GM12878 (cell line): ENCODE data around the gene RNASE7. TPM values are rescaled to one million over a fixed set of nuclear protein-coding genes. Genes with fewer than 3 reads are reported as not detected.

Experiments
- ATAC-seq: fragments of 200-7000 bp; cut with Tn5 transposase; 3 replicates; pipeline ENCODE4 v1.9.1; 2020; ENCODE audit warnings: mild to moderate bottlenecking, moderate library complexity
- BruUV-seq: library from RNA; stranded (reverse); fragments of 400-500 nt; replicated peaks from 2 replicates; lab custom pipeline; 2021; lab: Mats Ljungman, UMichigan
- CTCF ChIA-PET: fragments of 300-600 bp; sonication (Branson Sonifier 250); formaldehyde crosslinking; extraction: SDS; loops from one replicate; lab custom pipeline; 2021; ENCODE audit warnings: inconsistent platforms; lab: Yijun Ruan, JAX
- POLR2A ChIA-PET: fragments of 350-600 bp; formaldehyde crosslinking; extraction: SDS; loops from one replicate; lab custom pipeline; 2021; ENCODE audit warnings: inconsistent platforms; lab: Charles Lee
- RAD21 ChIA-PET: fragments of 300-600 bp; sonication (Branson Sonifier 250); formaldehyde crosslinking; loops from one replicate; lab custom pipeline; 2023; ENCODE audit warnings: antibody characterized with exemption; ENCODE audit not compliant: unreplicated experiment; lab: Charles Lee
- SMC1A ChIA-PET: fragments of 300-600 bp; sonication (Branson Sonifier 250); formaldehyde crosslinking; loops from one replicate; lab custom pipeline; 2023; ENCODE audit not compliant: unreplicated experiment, uncharacterized antibody; lab: Charles Lee
- DNase-seq: peaks from one replicate; pipeline ENCODE4 v3.0.0-alpha.2; 2011; ENCODE audit warnings: low read depth, low spot score
- FAIRE-seq: peaks from 3 replicates; lab custom pipeline; 2011; peaks lifted over from hg19 to GRCh38; lab: Jason Lieb, UNC
- H2AFZ ChIP-seq: 2 replicates; pipeline ENCODE4 v1.6.0; 2011; ENCODE audit warnings: low read depth, low read length, control low read depth; ENCODE audit not compliant: control insufficient read depth
- H3K27ac ChIP-seq: 2 replicates; pipeline ENCODE4 v1.5.1; 2011; ENCODE audit warnings: control low read depth; ENCODE audit not compliant: control insufficient read depth, insufficient read depth
- H3K27me3 ChIP-seq, 2 experiments: replicated peaks in 1 of 2; 2 replicates each; pipeline versions ENCODE4 v1.6.0 to v1.6.1; 2011; ENCODE audit warnings: low read length in 1 of 2; ENCODE audit not compliant: control insufficient read depth in 2 of 2, insufficient read depth in 2 of 2
- H3K36me3 ChIP-seq, 2 experiments: 2 replicates each; pipeline ENCODE4 v1.5.1; 2011; ENCODE audit warnings: low read length in 1 of 2; ENCODE audit not compliant: control insufficient read depth in 2 of 2, insufficient read depth in 2 of 2
- H3K4me1 ChIP-seq: 2 replicates; pipeline ENCODE4 v1.6.1; 2011; ENCODE audit warnings: mild to moderate bottlenecking, low read length, moderate library complexity, mixed read lengths; ENCODE audit not compliant: control insufficient read depth, insufficient read depth
- H3K4me2 ChIP-seq: 2 replicates; pipeline ENCODE4 v1.6.0; 2011; ENCODE audit warnings: control low read depth; ENCODE audit not compliant: control insufficient read depth, insufficient read depth
- H3K4me3 ChIP-seq: fragments of 200-600 bp; sonication (generic); 2 replicates; pipeline ENCODE4 v1.5.1; 2016
- H3K79me2 ChIP-seq: 2 replicates; pipeline ENCODE4 v1.6.0; 2011; ENCODE audit warnings: low read length; ENCODE audit not compliant: control insufficient read depth, insufficient read depth
- H3K9ac ChIP-seq: 2 replicates; pipeline ENCODE4 v1.8.0; 2011; ENCODE audit warnings: low read length, control low read depth, mixed read lengths; ENCODE audit not compliant: control insufficient read depth, insufficient read depth
- H3K9me3 ChIP-seq: replicated peaks from 3 replicates; pipeline ENCODE4 v1.5.1; 2011; ENCODE audit warnings: mild to moderate bottlenecking, low read length; ENCODE audit not compliant: control insufficient read depth, insufficient read depth
- H4K20me1 ChIP-seq: 2 replicates; pipeline ENCODE4 v1.6.0; 2011; ENCODE audit not compliant: control insufficient read depth, insufficient read depth
- ATF7 ChIP-seq: fragments of 450-650 bp; IDR thresholded peaks from 2 replicates; pipeline ENCODE4 v1.6.1; 2016; ENCODE audit warnings: low read depth, mild to moderate bottlenecking
- BMI1 ChIP-seq: fragments of 450-650 bp; IDR thresholded peaks from 2 replicates; pipeline ENCODE4 v1.6.1; 2016; ENCODE audit warnings: mild to moderate bottlenecking, moderate library complexity, borderline replicate concordance
- HDGF ChIP-seq: fragments of 450-650 bp; IDR thresholded peaks from 2 replicates; pipeline ENCODE4 v1.6.1; 2016; ENCODE audit warnings: antibody characterized with exemption
- NBN ChIP-seq: fragments of 450-650 bp; IDR thresholded peaks from 2 replicates; pipeline ENCODE4 v1.6.1; 2016
- NR2C1 ChIP-seq: fragments of 450-650 bp; IDR thresholded peaks from 2 replicates; pipeline ENCODE4 v1.6.1; 2017; ENCODE audit warnings: antibody characterized with exemption, mild to moderate bottlenecking, moderate library complexity
- RELA ChIP-seq: fragments of 450-650 bp; IDR thresholded peaks from 2 replicates; pipeline ENCODE4 v1.8.0; 2014; ENCODE audit warnings: borderline replicate concordance; ENCODE audit not compliant: partially characterized antibody
- SREBF1 ChIP-seq: IDR thresholded peaks from 2 replicates; pipeline ENCODE4 v1.6.1; 2012; ENCODE audit warnings: mild to moderate bottlenecking, low read length
- ZNF384 ChIP-seq: IDR thresholded peaks from 2 replicates; pipeline ENCODE4 v1.6.1; 2012; ENCODE audit warnings: low read depth, mild to moderate bottlenecking, low read length, improper control_type of control experiment, borderline replicate concordance
- WGBS: methylation state at CpG from one replicate; pipeline ENCODE4 v1.1.6; 2016; ENCODE audit warnings: low lambda C conversion rate; ENCODE audit not compliant: insufficient replicate concordance, insufficient coverage; ENCODE audit errors: missing lambda C conversion rate; 5-methylcytosine and 5-hydroxymethylcytosine counted together
- in situ Hi-C: fragments of 300-500 bp; cut with MboI; formaldehyde crosslinking; loops from 9 replicates; pipeline ENCODE4 v1.14.3; 2018; ENCODE audit warnings: mixed read lengths
- intact Hi-C: fragments of 100-400 bp; cut with micrococcal nuclease; formaldehyde crosslinking; loops from one replicate; pipeline ENCODE4 v1.14.2; 2022; ENCODE audit not compliant: unreplicated experiment
- polyA plus RNA-seq, 11 experiments: library from polyadenylated mRNA; depleted of rRNA in 4 of 11; unstranded in 6 of 11; stranded (reverse) in 5 of 11; fragments of >200 nt; fragmentation: Nextera tagmentation in 4 of 11; fragmentation: Illumina TruSeq in 1 of 11; extraction: Ambion mirVana in 4 of 11; extraction: Trizol in 1 of 11; gene quantifications; 1 replicate in 1 of 11; 2 replicates in 10 of 11; pipeline versions ENCODE4 v1.2.1 to v1.2.3, GENCODE V29; 2011 to 2016; ENCODE audit warnings: inconsistent platforms in 2 of 11, missing spikeins in 2 of 11, low read depth in 1 of 11
- total RNA-seq, 4 experiments: library from RNA; depleted of rRNA in 3 of 4; stranded (reverse); fragments of >200 nt in 3 of 4; fragmentation: Illumina TruSeq in 1 of 4; extraction: Trizol in 1 of 4; gene quantifications; 2 replicates each; pipeline versions ENCODE4 v1.2.1 to v1.2.3, GENCODE V29; 2013 to 2021
- TF ChIP-seq, protein P1 (sequence below): IDR thresholded peaks from 2 replicates; pipeline ENCODE4 v1.6.1; 2012; ENCODE audit warnings: low read depth, low read length, improper control_type of control experiment
- TF ChIP-seq, protein P2 (sequence below): fragments of 450-650 bp; IDR thresholded peaks from 2 replicates; pipeline ENCODE4 v1.6.1; 2018; ENCODE audit warnings: borderline replicate concordance, mild to moderate bottlenecking; ENCODE audit not compliant: partially characterized antibody

The RNASE7 gene
- total and polyA plus RNA-seq, 10 of the 15 experiments (the other 5 are each of a cell fraction or from before 2014, with no cell fraction given) = not detected

DNA sequence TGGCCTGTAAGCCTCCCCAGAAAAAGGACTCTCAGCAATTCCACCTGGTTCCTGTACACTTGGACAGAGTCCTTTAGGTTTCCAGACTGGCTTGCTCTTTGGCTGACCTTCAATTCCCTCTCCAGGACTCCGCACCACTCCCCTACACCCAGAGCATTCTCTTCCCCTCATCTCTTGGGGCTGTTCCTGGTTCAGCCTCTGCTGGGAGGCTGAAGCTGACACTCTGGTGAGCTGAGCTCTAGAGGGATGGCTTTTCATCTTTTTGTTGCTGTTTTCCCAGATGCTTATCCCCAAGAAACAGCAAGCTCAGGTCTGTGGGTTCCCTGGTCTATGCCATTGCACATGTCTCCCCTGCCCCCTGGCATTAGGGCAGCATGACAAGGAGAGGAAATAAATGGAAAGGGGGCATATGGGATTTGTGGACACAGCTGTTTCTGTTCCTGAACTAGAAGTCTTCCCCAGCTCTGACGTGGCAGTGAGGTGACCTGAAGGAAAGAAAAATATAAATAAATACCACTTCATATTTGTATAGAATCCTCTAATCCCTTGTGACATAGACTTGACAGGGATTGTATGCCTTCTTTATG is 1.3 kb downstream of the RNASE7 start:
- Histone ChIP-seq H4K20me1 (no peaks in the 10 kb centered on the region; the same call in 1 of the 2 replicates), H2AFZ (no peak overlapping the region), H3K4me1 (no peaks in the 10 kb centered on the region), H3K9ac (no peak overlapping the region), H3K27ac (no peak overlapping the region), H3K4me2 (no peak overlapping the region), H3K79me2 (no peaks in the 10 kb centered on the region), H3K9me3 (no peaks in the 10 kb centered on the region), H3K4me3 (no peak overlapping the region), H3K36me3 (no peaks in the 10 kb centered on the region), H3K27me3 (peaks cover 0 to 11% of the 10 kb centered on the region in 2 experiments; a peak in 2 of 4 replicates)
- 4% methylated on average over 2 of the region's 2 CpGs for WGBS
- no peak for FAIRE-seq
- ChIA-PET SMC1A (interaction anchor here (2.1 kb wide), 1 partner anchor 29 kb away, joined by 7 read pairs; no protein-coding TSS in a partner anchor), POLR2A (no interaction called here), CTCF (interaction anchor here (2.3 kb wide), 1 partner anchor 28 kb away, joined by 11 read pairs; no protein-coding TSS in a partner anchor), RAD21 (no interaction called here)
- intact Hi-C loops (no loop called here), in situ Hi-C loops (no loop called here)
- no peak for DNase-seq
- TF ChIP-seq, protein P1, sequence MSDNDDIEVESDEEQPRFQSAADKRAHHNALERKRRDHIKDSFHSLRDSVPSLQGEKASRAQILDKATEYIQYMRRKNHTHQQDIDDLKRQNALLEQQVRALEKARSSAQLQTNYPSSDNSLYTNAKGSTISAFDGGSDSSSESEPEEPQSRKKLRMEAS = no peak
- BruUV-seq = no TSS peak
- ATAC-seq = no peak

DNA sequence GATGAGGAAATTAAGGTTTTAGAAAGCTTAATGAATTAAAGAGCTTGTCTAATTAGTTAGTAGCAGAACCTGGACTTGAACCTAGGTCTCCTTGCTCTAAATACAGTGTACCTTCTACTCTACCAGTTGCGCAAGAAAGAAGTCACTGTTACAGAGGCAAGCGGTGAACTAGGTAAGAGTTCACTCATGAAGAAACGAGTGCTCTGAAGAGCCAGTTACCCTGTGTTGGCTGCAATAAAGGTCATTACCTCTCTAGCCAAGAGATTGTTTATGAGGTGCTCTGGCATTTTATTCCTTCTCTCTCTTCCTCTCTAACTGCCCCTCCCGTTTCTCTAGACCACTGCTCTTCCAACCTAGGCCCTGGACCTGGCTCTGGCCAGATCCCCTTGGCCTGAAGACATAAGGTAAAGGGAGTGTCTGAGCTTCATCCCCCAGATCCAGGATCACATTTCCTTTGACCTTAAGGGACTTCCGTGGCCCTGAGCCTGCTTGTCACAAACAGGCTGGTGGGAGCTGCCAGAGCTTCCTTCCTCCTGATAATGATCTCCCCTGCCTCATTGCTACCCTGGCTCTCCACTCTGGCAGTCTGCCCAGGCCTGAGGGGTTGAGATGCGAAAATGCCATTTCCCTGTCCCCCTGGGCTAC is 1.9 kb downstream of the RNASE7 start:
- Histone ChIP-seq H3K9me3 (no peaks in the 10 kb centered on the region), H3K27ac (no peak overlapping the region), H3K4me1 (no peaks in the 10 kb centered on the region), H3K27me3 (peaks cover 0 to 11% of the 10 kb centered on the region in 2 experiments; a peak in 2 of 4 replicates), H3K4me3 (no peak overlapping the region)
- DNase-seq = no peak
- TF ChIP-seq NR2C1 (no peak), SREBF1 (no peak), RELA (no peak), HDGF (no peak), NBN (no peak), ZNF384 (no peak), BMI1 (no peak), ATF7 (no peak)
- TF ChIP-seq, protein P2, sequence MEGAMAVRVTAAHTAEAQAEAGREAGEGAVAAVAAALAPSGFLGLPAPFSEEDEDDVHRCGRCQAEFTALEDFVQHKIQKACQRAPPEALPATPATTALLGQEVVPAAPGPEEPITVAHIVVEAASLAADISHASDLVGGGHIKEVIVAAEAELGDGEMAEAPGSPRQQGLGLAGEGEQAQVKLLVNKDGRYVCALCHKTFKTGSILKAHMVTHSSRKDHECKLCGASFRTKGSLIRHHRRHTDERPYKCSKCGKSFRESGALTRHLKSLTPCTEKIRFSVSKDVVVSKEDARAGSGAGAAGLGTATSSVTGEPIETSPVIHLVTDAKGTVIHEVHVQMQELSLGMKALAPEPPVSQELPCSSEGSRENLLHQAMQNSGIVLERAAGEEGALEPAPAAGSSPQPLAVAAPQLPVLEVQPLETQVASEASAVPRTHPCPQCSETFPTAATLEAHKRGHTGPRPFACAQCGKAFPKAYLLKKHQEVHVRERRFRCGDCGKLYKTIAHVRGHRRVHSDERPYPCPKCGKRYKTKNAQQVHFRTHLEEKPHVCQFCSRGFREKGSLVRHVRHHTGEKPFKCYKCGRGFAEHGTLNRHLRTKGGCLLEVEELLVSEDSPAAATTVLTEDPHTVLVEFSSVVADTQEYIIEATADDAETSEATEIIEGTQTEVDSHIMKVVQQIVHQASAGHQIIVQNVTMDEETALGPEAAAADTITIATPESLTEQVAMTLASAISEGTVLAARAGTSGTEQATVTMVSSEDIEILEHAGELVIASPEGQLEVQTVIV = no peak
- TF ChIP-seq, all 136 proteins: peak for 0
- no peak overlapping the region for H3K4me2 ChIP-seq
- ChIA-PET CTCF (interaction anchor here (0.7 to 2.3 kb wide), 2 partner anchors 29 to 286 kb away, joined by 3 to 11 read pairs; no protein-coding TSS in a partner anchor), POLR2A (no interaction called here), RAD21 (no interaction called here), SMC1A (interaction anchor here (2.1 kb wide), 1 partner anchor 30 kb away, joined by 7 read pairs; no protein-coding TSS in a partner anchor)
- BruUV-seq = no TSS peak
- in situ Hi-C loops = no loop called here
- no peak for FAIRE-seq
- ATAC-seq = no peak
- intact Hi-C loops = no loop called here
- no peak overlapping the region for H3K9ac ChIP-seq
- H2AFZ ChIP-seq = no peak overlapping the region
- WGBS = 32% methylated on average over 6 of the region's 6 CpGs
- no peaks in the 10 kb centered on the region; the same call in 1 of the 2 replicates for H4K20me1 ChIP-seq
- no peaks in the 10 kb centered on the region for H3K79me2 ChIP-seq
- no peaks in the 10 kb centered on the region for H3K36me3 ChIP-seq
